Measurements from ENCODE around the gene F7. TPM values are rescaled to one million over a fixed set of nuclear protein-coding genes. Genes with fewer than 3 reads are reported as not detected.
A peak's percentile ranks its signal among the peaks of the same experiment; 100 is the strongest.

Gene F7
- total and polyA plus RNA-seq, 12 donors, result 0.04 to 0.45 (median 0.20) TPM; not detected in 7

- ATAC-seq (no peak), DNase-seq (no peak)
- peaks cover 0 to 20% (median 0%) of the 10 kb centered on the region in 7 donors for H3K27me3 ChIP-seq
- WGBS, 2 donors, result 90 to 93% methylated on average over 26 of the region's 26 CpGs
- TF ChIP-seq CTCF (IDR thresholded peaks at IDR 0.05), result no peak
- H3K9me3 ChIP-seq, result no peaks in the 10 kb centered on the region
- no peak overlapping the region for H3K27ac ChIP-seq
- H3K36me3 ChIP-seq, result no peaks in the 10 kb centered on the region
- H3K4me1 ChIP-seq, result peaks cover 8 to 25% (median 12%) of the 10 kb centered on the region in 9 donors
- intact Hi-C loops (cut with DNase I), result loop anchor here in 2 of 10 donors (10.0 kb wide), 2 partner anchors 65 to 115 kb away; no protein-coding TSS in a partner anchor
- H3K4me3 ChIP-seq, result no peak overlapping the region
Measured at GRCh38 chr13:113149711-113150549, 44.3 kb downstream of the F7 start.

GRCh38 chr13:113150550-113151365 is 45.2 kb downstream of the F7 start:
- H3K27ac ChIP-seq, result no peak overlapping the region
- no peak overlapping the region for H3K4me3 ChIP-seq
- ATAC-seq (no peak), DNase-seq (no peak)
- intact Hi-C loops (cut with DNase I), result loop anchor here in 2 of 10 donors (10.0 kb wide), 2 partner anchors 64 to 116 kb away; no protein-coding TSS in a partner anchor
- H3K27me3 ChIP-seq, result peaks cover 0 to 20% (median 0%) of the 10 kb centered on the region in 7 donors
- peaks cover 8 to 25% (median 12%) of the 10 kb centered on the region in 9 donors for H3K4me1 ChIP-seq
- H3K36me3 ChIP-seq, result no peaks in the 10 kb centered on the region
- 88 to 90% methylated on average over 31 of the region's 31 CpGs for WGBS, 2 donors
- H3K9me3 ChIP-seq, result peaks cover 0 to 4% (median 0%) of the 10 kb centered on the region in 11 donors
- TF ChIP-seq CTCF (IDR thresholded peaks at IDR 0.05), result no peak

GRCh38 chr13:113151745-113152690 is 46.4 kb downstream of the F7 start:
- no peak for DNase-seq
- H3K4me3 ChIP-seq, result peak overlapping the region in 8 of 10 donors; percentile 45 to 62 (median 52)
- 57 to 58% methylated on average over 26 to 28 of the region's 28 CpGs for whole genome bisulfite sequencing, 2 donors
- H3K27ac ChIP-seq, result peak overlapping the region in 8 of 10 donors; percentile 86 to 93 (median 87)
- H3K27me3 ChIP-seq, result peaks cover 0 to 20% (median 0%) of the 10 kb centered on the region in 7 donors
- ATAC-seq, result peak in 7 of 8 donors; percentile 21 to 38 (median 28)
- intact Hi-C loops (cut with DNase I), result loop anchor here in 2 of 10 donors (2.0 to 10.0 kb wide), 3 partner anchors 63 to 117 kb away; no protein-coding TSS in a partner anchor
- TF ChIP-seq CTCF (IDR thresholded peaks at IDR 0.05), result no peak
- H3K36me3 ChIP-seq, result no peaks in the 10 kb centered on the region
- H3K4me1 ChIP-seq, result peaks cover 8 to 25% (median 12%) of the 10 kb centered on the region in 9 donors
- H3K9me3 ChIP-seq, result peaks cover 0 to 10% (median 0%) of the 10 kb centered on the region in 11 donors

All from heart right ventricle (tissue), 16 donors.